Measurements from ENCODE around the gene SULF2. TPM values are rescaled to one million over a fixed set of nuclear protein-coding genes. Genes with fewer than 3 reads are reported as not detected.
A peak's percentile ranks its signal among the peaks of the same experiment; 100 is the strongest.

SULF2 gene
- total and polyA plus RNA-seq, 2 donors (not counting 1 experiment from before 2014, with no cell fraction given) = 1.2 to 1.7 TPM

GRCh38 chr20:47784599-47785310 is 526 bp downstream of the SULF2 start:
- peaks cover 0 to 43% (median 25%) of the 10 kb centered on the region in 4 experiments for H3K27me3 ChIP-seq (replicated peaks in 1 of 4; ENCODE audit: control extremely low read depth in 1 of 4, control insufficient read depth in 3 of 4, insufficient read depth in 4 of 4, low read length in 3 of 4)

More at GRCh38 chr20:47784599-47785310, 526 bp downstream of the SULF2 start:
- H4K20me1 ChIP-seq (ENCODE audit: control insufficient read depth, insufficient read depth, low read length, poor library complexity, severe bottlenecking) = no peaks in the 10 kb centered on the region
- peaks cover 19 to 25% of the 10 kb centered on the region in 2 donors for H3K4me1 ChIP-seq (ENCODE audit: control insufficient read depth in 2 of 2, insufficient read depth in 2 of 2, low read length in 2 of 2)
- Mint-ChIP-seq H3K4me3 (peak overlapping the region; percentile 73), H3K27ac (no peak overlapping the region), H3K9me3 (ENCODE audit: insufficient read depth) (no peaks in the 10 kb centered on the region), H3K27me3 (peaks cover 50% of the 10 kb centered on the region), H3K4me1 (peaks cover 23% of the 10 kb centered on the region)
- H3K9ac ChIP-seq (ENCODE audit: low read length) = peak overlapping the region; percentile 51
- POLR2A ChIA-PET = no interaction called here
- DNase-seq (peak; percentile 40), ATAC-seq (ENCODE audit: low read depth) (no peak)
- H3K27ac ChIP-seq (ENCODE audit: low read length in 2 of 2) = no peak overlapping the region
- intact Hi-C loops (cut with micrococcal nuclease) = no loop called here
- H3K9me3 ChIP-seq (ENCODE audit: control extremely low read depth in 1 of 3, control insufficient read depth in 2 of 3, insufficient read depth in 1 of 3, low read length in 2 of 3) = no peaks in the 10 kb centered on the region
- no peaks in the 10 kb centered on the region for H3K79me2 ChIP-seq (ENCODE audit: control insufficient read depth, insufficient read depth, low read length)
- H3K4me3 ChIP-seq (ENCODE audit: control extremely low read depth in 1 of 5, extremely low read depth in 1 of 5, insufficient read depth in 1 of 5, low read depth in 2 of 5, low read length in 4 of 5) = peak overlapping the region in 4 of 5 experiments; percentile 36 to 65 (median 48)
- CTCF ChIA-PET = interaction anchor here (1.6 to 2.5 kb wide), 2 partner anchors 60 to 836 kb away, joined by 3 to 11 read pairs; no protein-coding TSS in a partner anchor
- peak overlapping the region; percentile 88 for H3K4me2 ChIP-seq (replicated peaks; ENCODE audit: low read depth, low read length, poor library complexity, severe bottlenecking)
- H3K36me3 ChIP-seq (replicated peaks in 1 of 2; ENCODE audit: control extremely low read depth in 1 of 2, control insufficient read depth in 1 of 2, extremely low read depth in 1 of 2, insufficient read depth in 2 of 2, low read length in 1 of 2) = peaks cover 0 to 1% of the 10 kb centered on the region in 2 experiments
- H2AFZ ChIP-seq (ENCODE audit: insufficient read depth, low read depth, low read length, poor library complexity, severe bottlenecking) = peak overlapping the region; percentile 13
- TF ChIP-seq EZH2 (IDR thresholded peaks at IDR 0.05; ENCODE audit: borderline replicate concordance, insufficient read depth, low read depth, low read length, poor library complexity, severe bottlenecking) = peak; percentile 69
- TF ChIP-seq CTCF (IDR thresholded peaks at IDR 0.05) = no peak
- WGBS (ENCODE audit: insufficient coverage) = 1% methylated on average over 66 of the region's 69 CpGs
